Measurements from ENCODE around the gene IL6R.

DNA sequence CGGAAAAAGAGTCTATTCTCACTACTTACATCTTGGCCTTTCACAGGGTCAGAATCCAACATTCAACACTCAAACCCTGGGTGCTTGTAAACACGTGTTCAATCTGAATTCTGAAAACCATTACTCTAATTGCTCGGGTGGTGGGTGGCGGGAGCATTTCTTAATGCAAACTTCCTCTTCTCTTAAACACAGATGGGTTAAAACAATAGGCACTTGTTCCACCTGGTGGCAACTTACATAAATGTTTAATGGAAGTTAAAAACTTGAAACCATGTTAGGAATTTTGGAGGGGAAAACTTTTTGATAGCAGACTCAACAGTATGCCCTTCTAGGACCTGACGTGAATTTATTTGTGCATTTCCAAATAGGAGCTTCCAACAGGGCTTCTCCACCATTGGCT is 73.5 kb downstream of the IL6R start:
- TF ChIP-seq, protein P1, sequence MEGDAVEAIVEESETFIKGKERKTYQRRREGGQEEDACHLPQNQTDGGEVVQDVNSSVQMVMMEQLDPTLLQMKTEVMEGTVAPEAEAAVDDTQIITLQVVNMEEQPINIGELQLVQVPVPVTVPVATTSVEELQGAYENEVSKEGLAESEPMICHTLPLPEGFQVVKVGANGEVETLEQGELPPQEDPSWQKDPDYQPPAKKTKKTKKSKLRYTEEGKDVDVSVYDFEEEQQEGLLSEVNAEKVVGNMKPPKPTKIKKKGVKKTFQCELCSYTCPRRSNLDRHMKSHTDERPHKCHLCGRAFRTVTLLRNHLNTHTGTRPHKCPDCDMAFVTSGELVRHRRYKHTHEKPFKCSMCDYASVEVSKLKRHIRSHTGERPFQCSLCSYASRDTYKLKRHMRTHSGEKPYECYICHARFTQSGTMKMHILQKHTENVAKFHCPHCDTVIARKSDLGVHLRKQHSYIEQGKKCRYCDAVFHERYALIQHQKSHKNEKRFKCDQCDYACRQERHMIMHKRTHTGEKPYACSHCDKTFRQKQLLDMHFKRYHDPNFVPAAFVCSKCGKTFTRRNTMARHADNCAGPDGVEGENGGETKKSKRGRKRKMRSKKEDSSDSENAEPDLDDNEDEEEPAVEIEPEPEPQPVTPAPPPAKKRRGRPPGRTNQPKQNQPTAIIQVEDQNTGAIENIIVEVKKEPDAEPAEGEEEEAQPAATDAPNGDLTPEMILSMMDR (IDR thresholded peaks at IDR 0.05) = peak in 1 of 7 experiments; percentile 29
- TF ChIP-seq EP300 (IDR thresholded peaks at IDR 0.05) = no peak
